CD4-positive, alpha-beta T cell treated with Interleukin-1 beta for 1 hour (primary cell): Measurements from ENCODE around the gene CBFA2T2.
"Not testable (repeated sequence)": the region's sequence is repeated elsewhere in the genome, so short reads cannot be mapped to it uniquely, and the experiment has no call there.

Experiments used
- DNase-seq, 2 donors: peaks; one replicate each; pipeline ENCODE4 v3.0.0-alpha.2; 2020 to 2022

CBFA2T2 gene

DNA sequence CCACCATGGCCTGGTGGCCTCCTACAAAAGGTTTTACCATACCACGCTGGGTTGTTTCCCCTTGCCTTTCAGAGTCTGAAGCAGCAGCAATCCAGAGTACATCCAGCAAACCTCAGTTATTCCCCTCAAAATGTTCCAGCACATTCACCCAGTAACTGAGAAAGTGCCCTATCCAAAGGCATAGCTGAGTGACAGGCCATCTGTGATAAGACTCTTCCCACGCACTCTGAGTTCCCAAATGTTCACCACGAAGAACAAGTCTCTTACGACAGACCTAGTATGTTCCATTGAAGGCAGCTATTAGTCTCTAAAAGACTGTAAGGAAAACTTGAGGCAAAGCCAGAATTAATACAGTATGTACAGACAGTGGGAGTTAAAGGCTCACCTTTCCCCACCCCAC is 140.6 kb downstream of the CBFA2T2 start:
- no peak for DNase-seq

DNA sequence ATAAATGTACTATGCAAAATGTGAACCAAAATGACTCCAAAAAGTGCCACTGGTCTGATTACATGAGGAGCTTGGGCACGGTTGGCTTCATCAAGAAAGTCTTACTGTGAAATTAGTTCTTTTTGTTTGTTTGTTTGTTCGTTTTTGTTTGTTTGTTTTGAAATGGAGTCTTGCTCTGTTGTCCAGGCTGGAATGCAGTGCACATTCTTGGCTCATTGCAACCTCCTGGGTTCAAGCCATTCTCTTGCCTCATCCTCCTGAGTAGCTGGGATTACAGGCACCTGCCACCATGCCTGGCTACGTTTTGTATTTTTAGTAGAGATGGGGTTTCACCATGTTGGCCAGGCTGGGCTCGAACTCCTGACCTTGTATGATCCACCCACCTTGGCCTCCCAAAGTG is 142.0 kb downstream of the CBFA2T2 start:
- not testable (repeated sequence) for DNase-seq

DNA sequence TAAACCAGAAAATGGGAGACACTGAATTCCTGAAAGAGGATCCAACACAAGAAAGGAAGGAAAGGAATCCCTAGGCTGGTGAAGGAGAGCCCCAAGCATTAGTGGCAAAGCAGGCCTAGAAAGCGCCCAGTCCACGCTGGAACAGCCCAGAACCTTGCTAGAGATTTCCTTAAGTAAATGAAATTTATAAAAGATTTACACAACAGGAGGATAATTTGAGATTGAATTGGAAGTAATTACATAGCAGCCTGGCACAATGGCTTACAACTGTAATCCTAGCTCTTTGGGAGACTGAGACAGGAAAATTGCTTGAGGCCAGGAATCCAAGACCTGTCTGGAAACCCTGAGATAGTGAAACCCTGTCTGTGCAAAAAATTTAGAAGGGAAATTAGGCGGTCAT is 145.4 kb downstream of the CBFA2T2 start:
- no peak for DNase-seq

DNA sequence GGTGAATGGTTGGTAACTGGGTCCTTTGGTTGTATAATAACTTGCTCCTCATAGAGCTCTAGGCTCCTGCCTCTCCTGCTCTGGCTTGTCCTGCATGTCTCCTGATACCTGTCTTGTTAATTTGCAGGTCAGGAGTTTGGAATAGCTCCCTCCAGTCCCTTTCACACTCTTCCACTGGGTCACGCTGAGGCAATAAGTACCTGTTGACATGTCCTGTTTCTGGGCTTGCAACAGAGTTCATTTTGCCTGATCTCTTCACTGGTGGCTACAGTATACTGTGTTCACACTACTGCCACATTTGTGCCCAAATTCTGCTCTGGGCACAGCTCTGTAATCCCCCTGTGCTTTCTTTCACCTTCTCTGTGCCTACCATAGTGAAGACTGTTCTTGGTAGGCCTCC is 146.9 kb downstream of the CBFA2T2 start:
- no peak for DNase-seq

DNA sequence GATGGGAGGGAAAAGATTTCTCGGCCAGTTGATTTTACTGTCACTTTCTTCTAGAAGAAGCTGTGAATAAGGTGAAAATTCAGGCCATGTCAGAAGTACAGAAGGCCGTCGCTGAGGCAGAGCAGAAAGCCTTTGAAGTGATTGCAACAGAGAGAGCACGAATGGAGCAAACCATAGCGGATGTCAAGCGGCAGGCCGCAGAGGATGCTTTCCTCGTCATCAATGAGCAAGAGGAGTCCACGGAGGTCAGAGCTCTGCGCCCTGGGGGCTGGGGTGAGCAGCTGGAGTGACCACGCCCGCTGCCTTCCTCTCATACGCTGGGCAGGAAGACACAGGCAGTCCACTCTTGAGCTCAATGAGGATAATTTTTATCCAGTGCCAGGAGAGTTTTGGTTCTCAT is 150.4 kb downstream of the CBFA2T2 start:
- DNase-seq, result no peak

GRCh38 chr20:33644313-33645071 is 154.6 kb downstream of the CBFA2T2 start:
- no peak for DNase-seq

DNA sequence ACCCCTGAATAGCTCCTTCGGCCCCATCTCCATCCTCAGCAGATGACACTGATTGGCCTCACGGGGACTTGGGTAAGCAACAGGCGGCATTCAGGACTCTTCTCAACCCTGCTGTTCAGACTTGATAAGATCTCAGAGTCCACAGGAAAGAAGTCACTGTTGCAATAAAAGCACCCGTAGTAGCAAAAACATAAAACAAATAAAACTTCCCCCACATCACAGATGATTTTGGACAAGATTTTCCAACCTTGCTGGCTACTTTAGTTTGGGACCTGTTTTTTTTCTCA is 155.1 kb downstream of the CBFA2T2 start:
- no peak for DNase-seq

GRCh38 chr20:33645396-33645795 is 155.5 kb downstream of the CBFA2T2 start:
- no peak for DNase-seq

DNA sequence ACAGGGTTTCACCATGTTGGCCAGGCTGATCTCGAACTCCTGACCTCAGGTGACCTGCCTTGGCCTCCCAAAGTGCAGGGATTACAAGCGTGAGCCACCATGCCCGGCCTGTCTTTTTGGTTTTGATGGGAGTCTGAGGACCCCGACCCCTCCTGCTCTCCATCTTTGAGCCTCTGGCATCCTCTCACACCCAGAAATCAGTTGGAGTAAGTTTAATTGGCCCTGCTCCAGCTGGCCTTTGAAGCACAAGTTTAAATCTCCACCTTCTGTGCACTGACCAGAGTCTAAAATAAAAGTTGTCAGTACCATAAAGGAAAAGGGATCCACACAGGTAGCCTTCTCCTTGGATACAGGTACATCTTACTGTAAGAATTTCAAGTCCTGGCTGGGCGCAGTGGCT is 156.3 kb downstream of the CBFA2T2 start:
- DNase-seq, result no peak

- not testable (repeated sequence) for DNase-seq
Measured at GRCh38 chr20:33646959-33647602, 157.2 kb downstream of the CBFA2T2 start.

DNA sequence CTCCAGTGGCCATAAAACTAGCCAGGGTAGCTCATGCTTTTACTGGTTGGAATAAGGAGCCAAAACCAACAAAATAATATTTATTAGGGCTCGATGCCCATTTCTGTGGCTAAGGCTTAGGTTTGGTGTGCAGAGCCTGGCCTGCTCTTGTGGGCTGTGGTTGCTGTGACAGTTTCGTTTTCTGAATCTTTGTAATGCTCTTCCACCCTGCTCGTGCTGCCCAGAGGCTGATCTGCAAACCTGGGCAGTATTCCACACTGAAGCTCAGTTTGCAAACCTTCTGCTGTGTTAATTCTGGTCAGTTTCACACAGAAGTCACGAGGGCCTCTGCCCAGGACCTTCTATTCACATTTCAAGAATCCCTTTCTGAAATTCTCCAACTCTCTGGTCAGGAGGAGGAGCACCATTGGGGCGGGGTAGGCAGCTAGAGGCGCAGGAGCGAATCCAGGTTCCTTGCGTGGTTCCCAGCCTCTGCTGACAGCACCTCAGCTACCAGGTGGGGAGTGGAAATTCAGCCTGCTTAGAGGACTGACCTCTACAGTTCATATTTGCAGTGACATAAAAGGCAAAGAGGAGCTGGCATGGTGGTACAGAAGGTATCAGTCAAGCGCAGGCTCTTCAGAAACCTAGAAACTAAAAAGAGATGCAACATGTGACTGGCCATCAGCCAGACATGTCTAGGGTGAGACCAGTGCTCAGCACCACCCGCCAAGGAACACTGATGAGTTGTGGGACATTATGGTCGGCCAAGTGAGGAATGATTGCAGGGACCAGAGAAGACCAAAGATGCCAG is 157.9 kb downstream of the CBFA2T2 start:
- DNase-seq, result no peak

DNA sequence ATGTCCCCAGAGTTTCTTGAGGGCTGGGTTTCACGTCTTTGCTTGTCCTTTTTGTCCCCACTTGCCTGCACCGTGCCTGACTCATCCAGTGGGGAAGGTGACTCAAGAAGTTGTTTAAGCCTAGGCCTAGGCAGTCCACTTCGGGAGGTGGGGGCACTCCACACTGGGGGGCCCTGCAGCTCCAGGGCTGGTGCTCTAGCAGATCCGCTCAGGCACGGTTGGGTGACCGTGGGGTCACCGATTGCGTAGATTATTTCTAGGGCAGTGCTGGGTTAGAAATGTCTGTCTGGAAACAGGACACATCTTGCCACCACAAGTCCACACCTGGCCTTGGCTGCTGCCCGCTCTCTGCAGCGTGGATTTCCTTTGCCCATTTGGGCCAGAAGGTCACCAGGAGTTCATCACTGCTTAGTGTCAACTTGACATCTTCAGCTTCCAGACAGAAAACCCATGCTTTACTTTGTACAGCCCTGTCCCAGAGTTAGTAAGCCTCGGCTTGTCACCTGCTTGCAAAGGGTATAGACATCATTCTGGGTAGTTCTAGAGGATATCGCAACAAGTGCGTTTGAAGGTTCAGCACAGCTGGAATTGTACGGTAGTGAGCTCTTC is 158.6 kb downstream of the CBFA2T2 start:
- DNase-seq, result no peak

DNA sequence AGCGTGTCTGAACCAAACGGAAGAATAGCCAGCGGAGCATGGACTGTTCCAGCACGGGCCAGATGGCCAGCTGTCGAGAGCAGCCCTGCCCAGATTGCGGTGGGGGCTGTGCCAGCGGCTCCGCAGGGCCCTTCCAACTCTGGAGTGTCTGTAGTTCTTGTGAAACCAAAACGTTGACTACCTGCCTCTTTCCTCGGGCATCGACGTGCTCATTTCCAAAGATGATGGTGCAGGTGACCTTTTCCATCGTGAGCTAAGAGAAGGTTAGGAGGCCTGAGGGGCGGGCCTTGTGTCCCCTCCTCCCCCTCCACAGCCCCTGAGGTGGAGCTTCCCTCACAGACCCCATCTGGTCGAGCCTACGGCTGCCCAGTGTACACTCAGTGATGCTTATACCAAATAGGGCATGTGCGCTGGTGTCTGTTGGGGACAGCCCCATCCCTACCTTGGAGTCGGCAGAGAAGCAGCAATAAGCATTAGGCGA is 159.3 kb downstream of the CBFA2T2 start:
- no peak for DNase-seq

GRCh38 chr20:33650111-33650752 is 160.3 kb downstream of the CBFA2T2 start:
- no peak for DNase-seq

GRCh38 chr20:33650753-33651561 is 161.1 kb downstream of the CBFA2T2 start:
- DNase-seq, result no peak

DNA sequence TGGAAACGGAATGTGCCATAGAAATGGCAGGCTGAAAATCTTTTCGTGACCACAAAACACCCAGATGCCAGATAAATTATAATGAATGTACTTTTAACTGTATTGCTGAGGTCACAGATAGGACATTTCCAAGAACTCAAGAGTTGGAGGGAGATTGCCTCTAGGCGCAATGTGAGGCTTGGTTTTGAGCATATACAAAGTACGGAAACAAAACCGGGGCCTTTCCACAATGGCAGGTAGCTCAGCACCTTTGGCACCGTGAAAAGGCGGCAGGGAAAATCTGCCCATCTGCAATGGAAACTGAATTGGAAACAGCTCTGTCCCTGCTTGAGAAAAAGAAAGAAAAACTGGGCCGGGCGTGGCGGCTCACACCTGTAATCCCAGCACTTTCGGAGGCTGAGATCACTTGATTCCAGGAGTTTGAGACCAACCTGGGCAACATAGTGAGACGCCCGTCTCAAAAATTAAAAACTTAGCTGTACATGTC is 161.7 kb downstream of the CBFA2T2 start:
- no peak for DNase-seq

DNA sequence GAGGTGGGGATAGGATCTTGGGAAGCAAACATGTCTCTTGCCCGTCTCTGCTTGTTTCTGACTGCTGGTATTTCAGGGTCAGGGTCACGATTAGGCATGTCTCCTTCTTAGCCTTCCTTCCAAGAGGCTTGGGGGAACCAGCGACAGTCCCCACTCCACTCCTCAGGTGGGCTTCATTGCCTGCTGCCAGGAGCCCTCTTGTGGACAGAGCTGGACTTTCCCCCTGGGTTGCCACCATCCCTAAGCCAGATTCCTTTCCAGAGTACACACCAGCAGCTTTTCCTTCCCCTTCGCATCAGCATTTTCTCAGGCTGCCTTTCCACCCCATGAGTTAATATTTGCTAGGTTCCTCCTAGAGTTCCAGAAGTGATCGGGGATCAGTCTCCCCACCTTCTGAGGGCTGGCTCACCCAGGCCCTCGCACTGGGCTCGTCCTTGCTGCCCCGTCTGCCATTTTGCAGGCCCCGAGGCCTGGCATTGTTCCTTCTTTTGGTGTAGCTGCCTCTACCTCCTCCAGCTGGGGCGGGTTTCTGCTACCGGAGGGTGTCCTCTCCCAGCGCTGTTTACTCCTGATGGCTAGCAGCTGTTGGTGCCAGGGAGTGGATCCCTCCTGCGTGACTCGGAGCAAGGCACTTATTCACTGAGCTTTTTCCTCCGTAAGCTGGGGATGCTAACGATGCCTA is 163.5 kb downstream of the CBFA2T2 start:
- peak; percentile 43 to 53 for DNase-seq

GRCh38 chr20:33653900-33654596 is 164.2 kb downstream of the CBFA2T2 start:
- DNase-seq, result no peak

GRCh38 chr20:33654680-33655161 is 164.8 kb downstream of the CBFA2T2 start:
- no peak for DNase-seq

GRCh38 chr20:33655164-33655563 is 165.3 kb downstream of the CBFA2T2 start:
- no peak for DNase-seq
